ENCODE data around the gene PGBD1. TPM values are rescaled to one million over a fixed set of nuclear protein-coding genes. Genes with fewer than 3 reads are reported as not detected.

The PGBD1 gene
- total and polyA plus RNA-seq, 2 experiments from 2014 or later: 7.5 to 10.5 TPM

- peaks cover 5% of the 10 kb centered on the region; the same call in 2 of the 3 replicates for H3K9me3 Mint-ChIP-seq
- Histone ChIP-seq H3K4me1 (ENCODE audit: insufficient read depth) (0 out of 2 replicates have a peak, but pooled peaks cover 5% of the 10 kb centered on the region), H4K20me1 (replicated peaks; ENCODE audit: insufficient read depth) (no peaks in the 10 kb centered on the region), H3K36me3 (ENCODE audit: insufficient read depth) (no peaks in the 10 kb centered on the region), H2AFZ (no peak overlapping the region), H3K79me2 (replicated peaks; ENCODE audit: insufficient read depth) (no peaks in the 10 kb centered on the region), H3K27me3 (ENCODE audit: insufficient read depth) (peaks cover 54% of the 10 kb centered on the region), H3K9me2 (ENCODE audit: insufficient read depth) (no peaks in the 10 kb centered on the region), H3K27ac (ENCODE audit: low read depth) (no peak overlapping the region), H3K4me2 (no peak overlapping the region), H3F3A (replicated peaks; ENCODE audit: low read depth) (no peaks in the 10 kb centered on the region), H3K4me3 (no peak overlapping the region)
- H3K27me3 Mint-ChIP-seq (ENCODE audit: insufficient read depth, low read depth, poor library complexity): peaks cover 27% of the 10 kb centered on the region
- H3K27ac Mint-ChIP-seq: no peak overlapping the region
- DNase-seq (ENCODE audit: low spot score): no peak
- H3K36me3 Mint-ChIP-seq (ENCODE audit: low read depth): no peaks in the 10 kb centered on the region
- TF ChIP-seq JUNB (IDR thresholded peaks at IDR 0.05; ENCODE audit: unreplicated experiment) (no peak), NANOG (IDR thresholded peaks at IDR 0.05; ENCODE audit: borderline replicate concordance) (no peak), ZNF114 (CRISPR knock-in tag; IDR thresholded peaks at IDR 0.05) (no peak), EZH2phosphoT487 (IDR thresholded peaks at IDR 0.05; ENCODE audit: unreplicated experiment) (no peak), CREB1 (CRISPR knock-in tag; IDR thresholded peaks at IDR 0.05; ENCODE audit: low read depth) (no peak), POLR2AphosphoS5 (IDR thresholded peaks at IDR 0.05; ENCODE audit: low read depth) (no peak), EZH2 (IDR thresholded peaks at IDR 0.05; ENCODE audit: low read depth, unreplicated experiment) (no peak)
- TF ChIP-seq, protein P1, sequence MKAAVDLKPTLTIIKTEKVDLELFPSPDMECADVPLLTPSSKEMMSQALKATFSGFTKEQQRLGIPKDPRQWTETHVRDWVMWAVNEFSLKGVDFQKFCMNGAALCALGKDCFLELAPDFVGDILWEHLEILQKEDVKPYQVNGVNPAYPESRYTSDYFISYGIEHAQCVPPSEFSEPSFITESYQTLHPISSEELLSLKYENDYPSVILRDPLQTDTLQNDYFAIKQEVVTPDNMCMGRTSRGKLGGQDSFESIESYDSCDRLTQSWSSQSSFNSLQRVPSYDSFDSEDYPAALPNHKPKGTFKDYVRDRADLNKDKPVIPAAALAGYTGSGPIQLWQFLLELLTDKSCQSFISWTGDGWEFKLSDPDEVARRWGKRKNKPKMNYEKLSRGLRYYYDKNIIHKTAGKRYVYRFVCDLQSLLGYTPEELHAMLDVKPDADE (IDR thresholded peaks at IDR 0.05): no peak
- TF ChIP-seq, protein P2, sequence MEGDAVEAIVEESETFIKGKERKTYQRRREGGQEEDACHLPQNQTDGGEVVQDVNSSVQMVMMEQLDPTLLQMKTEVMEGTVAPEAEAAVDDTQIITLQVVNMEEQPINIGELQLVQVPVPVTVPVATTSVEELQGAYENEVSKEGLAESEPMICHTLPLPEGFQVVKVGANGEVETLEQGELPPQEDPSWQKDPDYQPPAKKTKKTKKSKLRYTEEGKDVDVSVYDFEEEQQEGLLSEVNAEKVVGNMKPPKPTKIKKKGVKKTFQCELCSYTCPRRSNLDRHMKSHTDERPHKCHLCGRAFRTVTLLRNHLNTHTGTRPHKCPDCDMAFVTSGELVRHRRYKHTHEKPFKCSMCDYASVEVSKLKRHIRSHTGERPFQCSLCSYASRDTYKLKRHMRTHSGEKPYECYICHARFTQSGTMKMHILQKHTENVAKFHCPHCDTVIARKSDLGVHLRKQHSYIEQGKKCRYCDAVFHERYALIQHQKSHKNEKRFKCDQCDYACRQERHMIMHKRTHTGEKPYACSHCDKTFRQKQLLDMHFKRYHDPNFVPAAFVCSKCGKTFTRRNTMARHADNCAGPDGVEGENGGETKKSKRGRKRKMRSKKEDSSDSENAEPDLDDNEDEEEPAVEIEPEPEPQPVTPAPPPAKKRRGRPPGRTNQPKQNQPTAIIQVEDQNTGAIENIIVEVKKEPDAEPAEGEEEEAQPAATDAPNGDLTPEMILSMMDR (conservative IDR thresholded peaks at IDR 0.05; ENCODE audit: low read depth in 2 of 2): no peak
- H3K4me1 Mint-ChIP-seq: peaks cover 5% of the 10 kb centered on the region
- no peak overlapping the region for H3K4me3 Mint-ChIP-seq
- no peak for ATAC-seq
Measured at GRCh38 chr6:28257042-28257441, 24.3 kb upstream of the PGBD1 start.

- H3K27ac ChIP-seq (ENCODE audit: low read depth): no peak within 1 kb of the TSS
- H2AFZ ChIP-seq: peak within 1 kb of the TSS; percentile 99
- Mint-ChIP-seq H3K4me1 (no peaks in the 10 kb centered on the region; the same call in 2 of the 3 replicates), H3K27me3 (ENCODE audit: insufficient read depth, low read depth, poor library complexity) (peaks cover 24% of the 10 kb centered on the region), H3K36me3 (ENCODE audit: low read depth) (no peaks in the 10 kb centered on the region), H3K9me3 (peaks cover 5% of the 10 kb centered on the region; the same call in 2 of the 3 replicates), H3K4me3 (peak within 1 kb of the TSS; percentile 59), H3K27ac (no peak within 1 kb of the TSS)
- peaks cover 70% of the 10 kb centered on the region for H3K27me3 ChIP-seq (ENCODE audit: insufficient read depth)
- no peaks in the 10 kb centered on the region for H3K9me2 ChIP-seq (ENCODE audit: insufficient read depth)
- DNase-seq (ENCODE audit: low spot score) (peak; percentile 61), ATAC-seq (peak; percentile 88)
- no peaks in the 10 kb centered on the region for H3F3A ChIP-seq (replicated peaks; ENCODE audit: low read depth)
- no peaks in the 10 kb centered on the region for H3K4me1 ChIP-seq (ENCODE audit: insufficient read depth)
- peak within 1 kb of the TSS; percentile 81 for H3K4me2 ChIP-seq
- H4K20me1 ChIP-seq (replicated peaks; ENCODE audit: insufficient read depth): no peaks in the 10 kb centered on the region
- H3K4me3 ChIP-seq: peak within 1 kb of the TSS; percentile 63
- no peaks in the 10 kb centered on the region for H3K36me3 ChIP-seq (ENCODE audit: insufficient read depth)
- no peaks in the 10 kb centered on the region for H3K79me2 ChIP-seq (replicated peaks; ENCODE audit: insufficient read depth)
- no peak for TF ChIP-seq ZNF331 (CRISPR knock-in tag; IDR thresholded peaks at IDR 0.05; ENCODE audit: low read depth)
- TF ChIP-seq, protein P3, sequence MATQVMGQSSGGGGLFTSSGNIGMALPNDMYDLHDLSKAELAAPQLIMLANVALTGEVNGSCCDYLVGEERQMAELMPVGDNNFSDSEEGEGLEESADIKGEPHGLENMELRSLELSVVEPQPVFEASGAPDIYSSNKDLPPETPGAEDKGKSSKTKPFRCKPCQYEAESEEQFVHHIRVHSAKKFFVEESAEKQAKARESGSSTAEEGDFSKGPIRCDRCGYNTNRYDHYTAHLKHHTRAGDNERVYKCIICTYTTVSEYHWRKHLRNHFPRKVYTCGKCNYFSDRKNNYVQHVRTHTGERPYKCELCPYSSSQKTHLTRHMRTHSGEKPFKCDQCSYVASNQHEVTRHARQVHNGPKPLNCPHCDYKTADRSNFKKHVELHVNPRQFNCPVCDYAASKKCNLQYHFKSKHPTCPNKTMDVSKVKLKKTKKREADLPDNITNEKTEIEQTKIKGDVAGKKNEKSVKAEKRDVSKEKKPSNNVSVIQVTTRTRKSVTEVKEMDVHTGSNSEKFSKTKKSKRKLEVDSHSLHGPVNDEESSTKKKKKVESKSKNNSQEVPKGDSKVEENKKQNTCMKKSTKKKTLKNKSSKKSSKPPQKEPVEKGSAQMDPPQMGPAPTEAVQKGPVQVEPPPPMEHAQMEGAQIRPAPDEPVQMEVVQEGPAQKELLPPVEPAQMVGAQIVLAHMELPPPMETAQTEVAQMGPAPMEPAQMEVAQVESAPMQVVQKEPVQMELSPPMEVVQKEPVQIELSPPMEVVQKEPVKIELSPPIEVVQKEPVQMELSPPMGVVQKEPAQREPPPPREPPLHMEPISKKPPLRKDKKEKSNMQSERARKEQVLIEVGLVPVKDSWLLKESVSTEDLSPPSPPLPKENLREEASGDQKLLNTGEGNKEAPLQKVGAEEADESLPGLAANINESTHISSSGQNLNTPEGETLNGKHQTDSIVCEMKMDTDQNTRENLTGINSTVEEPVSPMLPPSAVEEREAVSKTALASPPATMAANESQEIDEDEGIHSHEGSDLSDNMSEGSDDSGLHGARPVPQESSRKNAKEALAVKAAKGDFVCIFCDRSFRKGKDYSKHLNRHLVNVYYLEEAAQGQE (IDR thresholded peaks at IDR 0.05; ENCODE audit: unreplicated experiment): no peak
Measured at GRCh38 chr6:28258877-28259777, 22.2 kb upstream of the PGBD1 start, which contains the start of gene NKAPL. Gene NKAPL (plus strand): TSS chr6:28259297. CDS start chr6:28259372, 75 bp downstream.

All from GM23338 (cell line).